ENCODE data around the gene CMSS1. TPM values are rescaled to one million over a fixed set of nuclear protein-coding genes. Genes with fewer than 3 reads are reported as not detected.

Gene CMSS1
- total RNA-seq, 2 experiments from 2014 or later: 95.6 to 97.2 TPM

DNA sequence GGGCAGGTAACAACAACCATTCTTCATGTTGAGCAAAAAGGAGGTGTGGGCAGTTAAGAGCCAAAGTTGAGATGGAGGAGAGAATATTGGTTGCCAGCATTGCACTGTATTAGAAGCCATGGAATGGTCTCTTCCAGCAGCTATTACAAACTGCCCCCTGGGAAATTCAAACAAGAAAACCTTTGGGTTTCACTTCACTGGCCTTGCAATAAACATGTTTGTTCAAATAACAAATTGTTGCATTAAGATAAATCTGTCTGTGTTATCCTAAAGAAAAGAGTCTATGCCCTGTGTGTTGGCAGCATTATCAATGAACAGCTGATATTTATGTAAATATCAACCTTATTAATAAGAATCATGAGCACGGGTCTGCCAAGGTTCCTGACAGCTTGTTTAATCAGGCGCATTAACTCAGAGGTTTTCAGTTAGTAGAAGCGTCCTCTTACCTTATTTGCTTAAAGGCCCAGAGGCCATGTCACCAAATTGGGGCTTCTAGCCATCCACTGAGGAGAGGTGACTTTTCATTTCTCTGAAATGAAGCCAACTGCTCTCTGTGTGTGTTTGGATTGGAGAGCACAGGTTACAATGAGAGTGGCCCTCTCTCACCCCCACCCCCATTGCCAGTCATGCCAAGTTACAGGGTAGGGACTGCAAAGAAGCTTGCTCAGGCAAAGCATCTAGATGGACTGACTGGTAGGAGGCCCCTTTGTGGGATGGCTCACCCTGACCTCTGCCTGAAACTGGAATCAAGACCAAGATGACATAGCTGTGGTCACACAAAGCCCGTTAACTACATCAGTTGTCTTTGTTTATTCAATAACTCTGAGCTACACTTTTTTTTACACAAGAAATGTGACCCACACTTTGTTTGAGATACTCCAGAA is 286.1 kb downstream of the CMSS1 start:
- peak; percentile 56 for DNase-seq
- Mint-ChIP-seq H3K4me1 (ENCODE audit: low read depth) (peaks cover 29% of the 10 kb centered on the region), H3K27ac (peak overlapping the region; percentile 16), H3K9me3 (peaks cover 2% of the 10 kb centered on the region), H3K4me3 (no peak overlapping the region), H3K27me3 (no peaks in the 10 kb centered on the region), H3K36me3 (peaks cover 2% of the 10 kb centered on the region)
- POLR2A ChIA-PET: no interaction called here
- intact Hi-C loops (cut with micrococcal nuclease): loop anchor here (2.0 kb wide), 2 partner anchors 17 to 31 kb away; no protein-coding TSS in a partner anchor
- CTCF ChIA-PET: interaction anchor here (1.3 to 1.5 kb wide), 2 partner anchors 35 to 272 kb away, joined by 3 read pairs; no protein-coding TSS in a partner anchor

- Mint-ChIP-seq H3K27me3 (no peaks in the 10 kb centered on the region), H3K9me3 (peaks cover 2% of the 10 kb centered on the region), H3K36me3 (peaks cover 2% of the 10 kb centered on the region), H3K4me1 (ENCODE audit: low read depth) (peaks cover 29% of the 10 kb centered on the region), H3K4me3 (no peak overlapping the region), H3K27ac (peak overlapping the region; percentile 16)
- DNase-seq: no peak
- intact Hi-C loops (cut with micrococcal nuclease): loop anchor here (2.0 kb wide), 2 partner anchors 18 to 32 kb away; no protein-coding TSS in a partner anchor
- ChIA-PET CTCF (interaction anchor here (0.6 to 1.5 kb wide), 4 partner anchors 14 to 273 kb away, joined by 3 to 4 read pairs (median 3); partner anchors contain the start of gene TBC1D23), POLR2A (no interaction called here)
Measured at GRCh38 chr3:100104442-100104798, 286.8 kb downstream of the CMSS1 start.

- ChIA-PET POLR2A (no interaction called here), CTCF (interaction anchor here (0.6 to 1.5 kb wide), 4 partner anchors 14 to 273 kb away, joined by 3 to 4 read pairs (median 3); partner anchors contain the start of gene TBC1D23)
- no peak overlapping the region for H3K4me3 Mint-ChIP-seq
- peaks cover 2% of the 10 kb centered on the region for H3K9me3 Mint-ChIP-seq
- H3K4me1 Mint-ChIP-seq (ENCODE audit: low read depth): peaks cover 29% of the 10 kb centered on the region
- intact Hi-C loops (cut with micrococcal nuclease): loop anchor here (2.0 kb wide), 2 partner anchors 18 to 32 kb away; no protein-coding TSS in a partner anchor
- no peaks in the 10 kb centered on the region for H3K27me3 Mint-ChIP-seq
- no peak for DNase-seq
- peaks cover 2% of the 10 kb centered on the region for H3K36me3 Mint-ChIP-seq
- peak overlapping the region; percentile 69 for H3K27ac Mint-ChIP-seq
Measured at GRCh38 chr3:100104817-100105413, 287.3 kb downstream of the CMSS1 start.

DNA sequence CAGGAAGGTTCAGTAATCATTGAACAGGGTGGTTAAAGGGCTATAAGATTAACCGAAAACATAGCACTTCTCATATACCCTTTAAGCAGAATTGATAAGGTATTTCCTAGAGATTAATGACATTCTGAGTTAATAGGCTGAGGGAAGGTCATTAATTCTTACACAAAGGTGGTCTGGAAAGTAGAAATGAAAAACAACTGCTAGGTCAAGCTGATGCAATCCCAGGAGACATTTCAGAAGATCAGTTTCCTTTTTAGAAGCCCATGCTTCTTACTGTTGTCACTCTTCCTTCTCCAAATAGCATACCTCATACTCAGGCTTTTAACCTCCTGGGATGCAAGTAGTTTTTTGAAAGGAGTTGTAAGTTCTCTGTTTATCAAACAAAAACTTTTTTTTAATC is 287.8 kb downstream of the CMSS1 start:
- peak overlapping the region; percentile 69 for H3K27ac Mint-ChIP-seq
- H3K4me3 Mint-ChIP-seq: no peak overlapping the region

DNA sequence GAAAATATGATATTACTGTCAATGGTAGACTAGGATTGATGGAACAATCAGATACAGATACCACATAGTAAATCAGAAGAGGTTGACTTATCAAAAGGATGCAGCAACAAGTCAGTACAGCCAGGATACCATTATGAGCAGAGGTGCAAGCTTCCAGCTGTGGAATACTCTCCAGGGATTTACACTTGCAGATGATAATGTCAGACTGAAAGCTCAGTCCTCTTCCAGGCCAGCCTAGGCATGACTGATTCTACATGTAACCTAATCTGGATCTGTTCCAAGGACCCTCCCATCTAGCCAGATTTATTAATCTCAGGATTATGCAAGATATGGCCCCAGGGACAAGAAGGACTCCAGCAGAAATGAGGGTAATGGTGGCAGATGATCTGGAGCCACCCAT is 288.4 kb downstream of the CMSS1 start:
- H3K27ac Mint-ChIP-seq: peak overlapping the region; percentile 69
- no peak overlapping the region for H3K4me3 Mint-ChIP-seq
- H3K4me1 Mint-ChIP-seq (ENCODE audit: low read depth): peaks cover 29% of the 10 kb centered on the region
- peaks cover 2% of the 10 kb centered on the region for H3K9me3 Mint-ChIP-seq
- intact Hi-C loops (cut with micrococcal nuclease): no loop called here
- no peaks in the 10 kb centered on the region for H3K27me3 Mint-ChIP-seq
- peaks cover 1% of the 10 kb centered on the region for H3K36me3 Mint-ChIP-seq
- no peak for DNase-seq
- ChIA-PET CTCF (no interaction called here), POLR2A (no interaction called here)

More for the DNA sequence above, 287.8 kb downstream of the CMSS1 start:
- intact Hi-C loops (cut with micrococcal nuclease): loop anchor here (2.0 kb wide), 2 partner anchors 19 to 33 kb away; no protein-coding TSS in a partner anchor
- H3K9me3 Mint-ChIP-seq: peaks cover 2% of the 10 kb centered on the region
- DNase-seq: no peak
- H3K4me1 Mint-ChIP-seq (ENCODE audit: low read depth): peaks cover 29% of the 10 kb centered on the region
- ChIA-PET CTCF (interaction anchor here (1.2 to 1.5 kb wide), 2 partner anchors 37 to 155 kb away, joined by 3 read pairs; partner anchors contain the start of gene TBC1D23), POLR2A (no interaction called here)
- H3K27me3 Mint-ChIP-seq: no peaks in the 10 kb centered on the region
- H3K36me3 Mint-ChIP-seq: peaks cover 2% of the 10 kb centered on the region

- Mint-ChIP-seq H3K4me1 (ENCODE audit: low read depth) (peaks cover 29% of the 10 kb centered on the region), H3K27ac (no peak overlapping the region), H3K4me3 (no peak overlapping the region), H3K36me3 (no peaks in the 10 kb centered on the region), H3K27me3 (no peaks in the 10 kb centered on the region), H3K9me3 (no peaks in the 10 kb centered on the region)
- DNase-seq: no peak
- POLR2A ChIA-PET: no interaction called here
- intact Hi-C loops (cut with micrococcal nuclease): no loop called here
- CTCF ChIA-PET: no interaction called here
Measured at GRCh38 chr3:100106531-100107141, 289.0 kb downstream of the CMSS1 start.

DNA sequence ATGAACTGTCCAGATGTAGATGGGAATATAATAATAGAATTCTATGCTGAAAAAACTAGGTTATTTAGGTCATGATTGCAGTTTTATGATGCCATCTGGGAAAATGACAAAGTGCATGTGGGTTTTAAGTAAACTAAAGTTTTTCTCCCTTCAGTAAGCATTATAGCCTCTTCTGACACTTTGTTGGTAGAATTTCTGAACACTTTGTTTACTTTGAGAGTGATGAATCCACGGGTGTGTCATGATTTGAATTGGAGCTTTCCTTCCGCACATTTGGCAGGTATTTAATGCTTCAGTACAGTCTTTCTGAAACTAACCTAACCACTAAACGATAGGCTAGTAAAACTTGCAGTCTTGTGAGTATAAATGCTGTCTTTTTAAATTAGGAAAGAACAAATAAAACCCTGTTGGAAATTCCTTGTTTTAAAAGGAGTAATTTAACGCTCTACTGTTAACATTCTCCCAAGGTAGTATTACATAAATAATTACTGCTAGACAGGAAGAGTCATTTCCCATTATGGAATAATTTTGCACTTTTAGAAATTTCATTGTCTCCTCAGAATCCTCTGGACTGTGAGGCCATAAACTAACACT is 289.7 kb downstream of the CMSS1 start:
- H3K27me3 Mint-ChIP-seq: no peaks in the 10 kb centered on the region
- no peaks in the 10 kb centered on the region for H3K9me3 Mint-ChIP-seq
- intact Hi-C loops (cut with micrococcal nuclease): no loop called here
- DNase-seq: no peak
- no peak overlapping the region for H3K4me3 Mint-ChIP-seq
- CTCF ChIA-PET: no interaction called here
- H3K27ac Mint-ChIP-seq: no peak overlapping the region
- H3K4me1 Mint-ChIP-seq (ENCODE audit: low read depth): peaks cover 29% of the 10 kb centered on the region
- H3K36me3 Mint-ChIP-seq: no peaks in the 10 kb centered on the region
- POLR2A ChIA-PET: no interaction called here

DNA sequence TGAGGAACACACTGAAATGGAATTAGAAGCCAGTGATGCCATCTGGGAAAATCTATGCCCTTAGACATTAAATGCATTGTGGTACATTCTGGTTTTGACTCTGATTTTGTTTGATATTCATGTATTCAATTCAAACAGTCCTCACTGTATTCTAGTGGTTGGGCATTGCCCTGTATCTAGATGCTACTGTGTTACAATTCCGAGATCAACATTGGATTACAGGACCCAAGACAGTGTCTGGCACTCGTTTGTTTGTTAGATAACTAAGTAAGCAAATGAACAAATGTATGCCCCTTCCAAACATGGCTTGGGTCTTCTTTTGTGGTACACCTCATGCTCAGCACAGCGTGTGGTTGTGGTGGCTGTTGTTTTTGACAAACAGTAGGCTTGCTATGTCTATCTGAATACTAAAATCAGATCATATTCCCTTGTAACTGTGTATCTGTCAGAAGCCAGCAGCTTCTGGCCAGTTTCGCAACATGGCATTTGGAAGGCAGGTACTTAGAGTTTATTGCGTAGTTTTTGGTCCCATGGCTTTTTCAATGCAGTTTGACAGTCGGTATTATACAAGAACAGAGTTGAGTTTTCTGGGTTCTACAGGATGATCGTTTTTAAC is 290.9 kb downstream of the CMSS1 start:
- Mint-ChIP-seq H3K4me1 (ENCODE audit: low read depth) (peaks cover 29% of the 10 kb centered on the region), H3K9me3 (no peaks in the 10 kb centered on the region), H3K27ac (no peak overlapping the region), H3K27me3 (no peaks in the 10 kb centered on the region), H3K4me3 (no peak overlapping the region), H3K36me3 (no peaks in the 10 kb centered on the region)
- ChIA-PET POLR2A (no interaction called here), CTCF (no interaction called here)
- intact Hi-C loops (cut with micrococcal nuclease): no loop called here
- no peak for DNase-seq

DNA sequence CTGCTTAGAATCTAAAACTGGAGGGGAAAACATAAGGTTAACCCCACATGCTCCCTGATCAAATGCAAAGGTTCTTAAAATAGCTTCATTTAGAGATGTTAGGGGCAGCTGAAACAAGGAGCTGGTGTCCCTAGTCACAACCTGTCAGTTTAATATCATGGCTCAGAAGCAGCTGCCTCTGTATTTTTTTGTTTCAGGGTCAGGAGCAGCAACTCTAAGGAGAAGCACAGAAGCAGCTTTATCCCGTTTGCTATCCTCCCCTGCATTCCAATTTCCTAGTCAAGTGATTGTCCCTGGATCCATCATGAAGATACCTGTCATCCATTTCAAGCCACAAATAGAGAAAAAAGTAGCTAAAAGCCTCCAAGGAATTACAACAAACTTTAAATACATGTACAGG is 292.5 kb downstream of the CMSS1 start:
- Mint-ChIP-seq H3K4me1 (ENCODE audit: low read depth) (peaks cover 19% of the 10 kb centered on the region), H3K27ac (no peak overlapping the region), H3K9me3 (no peaks in the 10 kb centered on the region), H3K27me3 (no peaks in the 10 kb centered on the region), H3K4me3 (no peak overlapping the region), H3K36me3 (peaks cover 3% of the 10 kb centered on the region)
- intact Hi-C loops (cut with micrococcal nuclease): no loop called here
- POLR2A ChIA-PET: no interaction called here
- CTCF ChIA-PET: no interaction called here
- no peak for DNase-seq

GRCh38 chr3:100111728-100112127 is 294.1 kb downstream of the CMSS1 start:
- Mint-ChIP-seq H3K36me3 (peaks cover 3% of the 10 kb centered on the region), H3K27ac (no peak overlapping the region), H3K27me3 (no peaks in the 10 kb centered on the region), H3K4me3 (no peak overlapping the region), H3K4me1 (ENCODE audit: low read depth) (peaks cover 3% of the 10 kb centered on the region), H3K9me3 (no peaks in the 10 kb centered on the region)
- no peak for DNase-seq
- CTCF ChIA-PET: interaction anchor here (0.6 to 0.7 kb wide), 2 partner anchors 25 to 280 kb away, joined by 3 to 5 read pairs; no protein-coding TSS in a partner anchor
- intact Hi-C loops (cut with micrococcal nuclease): no loop called here
- POLR2A ChIA-PET: no interaction called here

DNA sequence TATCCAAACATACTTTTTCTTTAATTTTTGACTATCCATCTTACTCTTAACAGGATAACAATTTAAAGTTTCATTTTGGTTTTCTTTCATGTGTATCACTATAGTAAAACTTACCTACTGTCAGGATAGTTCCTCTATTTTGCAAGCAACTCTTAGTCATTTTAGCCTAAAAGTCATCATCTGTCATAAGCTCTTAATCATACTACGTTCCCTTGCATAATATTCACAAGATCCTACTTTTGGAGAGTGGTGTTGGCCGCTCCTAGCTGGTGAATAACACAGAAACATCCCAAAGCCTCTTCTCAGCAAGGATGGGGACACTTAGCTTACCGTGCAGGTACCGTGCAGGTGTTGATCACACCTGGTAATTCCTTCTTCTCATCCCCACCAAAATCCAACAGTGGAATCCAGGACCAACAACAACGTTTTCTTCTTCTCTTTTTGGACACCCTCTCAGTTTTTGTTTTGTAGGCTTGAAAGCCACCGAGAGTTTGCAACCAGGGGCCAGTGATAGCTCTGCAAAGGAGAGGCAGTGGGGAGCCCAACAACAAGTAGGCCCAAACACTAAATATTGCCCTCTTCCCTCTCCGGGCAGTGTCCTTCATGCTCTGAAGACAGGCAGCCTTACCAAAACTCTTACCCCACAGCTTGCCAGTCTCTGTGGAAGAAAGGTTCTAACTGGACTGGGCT is 296.2 kb downstream of the CMSS1 start:
- CTCF ChIA-PET: no interaction called here
- H3K4me1 Mint-ChIP-seq (ENCODE audit: low read depth): no peaks in the 10 kb centered on the region

More for the DNA sequence above, 296.2 kb downstream of the CMSS1 start:
- POLR2A ChIA-PET: no interaction called here
- intact Hi-C loops (cut with micrococcal nuclease): no loop called here
- no peaks in the 10 kb centered on the region for H3K9me3 Mint-ChIP-seq
- peaks cover 3% of the 10 kb centered on the region for H3K36me3 Mint-ChIP-seq
- H3K27ac Mint-ChIP-seq: no peak overlapping the region
- no peak overlapping the region for H3K4me3 Mint-ChIP-seq
- no peak for DNase-seq
- H3K27me3 Mint-ChIP-seq: no peaks in the 10 kb centered on the region
